Erythroblast (primary cell): ENCODE measurements around the gene PARD3.

ENCODE experiments used
- GATA1 ChIP-seq: IDR thresholded peaks from 2 replicates; pipeline ENCODE4 v1.6.1; 2011; ENCODE audit warnings: low read depth, mild to moderate bottlenecking, control low read depth, low read length, moderate library complexity
- POLR2A ChIP-seq: IDR thresholded peaks from 2 replicates; pipeline ENCODE4 v1.6.1; 2011; ENCODE audit warnings: mild to moderate bottlenecking, low read length

DNA sequence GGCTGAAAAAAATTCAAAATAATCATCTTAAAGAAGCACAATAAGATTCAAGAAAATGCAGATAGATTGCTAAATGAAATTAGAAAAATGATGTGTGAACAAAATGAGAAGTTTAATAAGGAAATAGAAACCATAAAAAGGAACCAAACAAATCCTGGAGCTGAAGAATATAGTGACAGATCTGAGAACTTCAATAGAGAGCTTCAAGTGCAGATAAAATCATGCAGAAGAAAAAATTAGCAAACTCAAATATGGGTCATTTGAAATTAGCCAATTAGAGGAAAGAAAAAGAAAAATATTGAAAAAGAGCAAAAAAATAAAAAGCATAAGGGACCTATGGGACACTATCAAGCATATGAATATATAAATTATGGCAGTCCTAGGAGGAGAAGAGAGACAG, 720.1 kb downstream of the PARD3 start:
- TF ChIP-seq POLR2A (no peak), GATA1 (no peak)
